ENCODE results near the gene ARSB.
"Not testable (repeated sequence)": the region's sequence is repeated elsewhere in the genome, so short reads cannot be mapped to it uniquely, and the experiment has no call there.

ARSB gene

DNA sequence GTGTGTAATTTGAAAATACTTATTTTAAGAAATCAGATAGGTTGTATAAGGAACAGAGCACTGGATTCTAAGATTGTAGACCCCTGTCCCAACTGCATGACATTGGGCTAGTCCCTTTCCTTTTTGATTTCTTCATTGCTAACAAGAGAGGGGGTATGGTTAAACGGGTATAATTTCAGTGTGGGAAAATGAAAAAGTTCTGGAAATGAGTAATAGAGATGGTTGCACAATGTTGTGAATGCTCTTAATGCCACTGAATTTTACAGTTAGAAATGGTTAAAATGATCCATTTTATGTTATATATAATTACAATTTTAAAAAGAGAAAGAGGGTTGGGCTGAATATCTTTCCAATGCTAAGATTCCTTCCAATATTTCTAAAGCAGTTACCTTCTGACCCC lies 233.2 kb downstream of the ARSB start:
- no peak for DNase-seq (ENCODE audit: low spot score)

DNA sequence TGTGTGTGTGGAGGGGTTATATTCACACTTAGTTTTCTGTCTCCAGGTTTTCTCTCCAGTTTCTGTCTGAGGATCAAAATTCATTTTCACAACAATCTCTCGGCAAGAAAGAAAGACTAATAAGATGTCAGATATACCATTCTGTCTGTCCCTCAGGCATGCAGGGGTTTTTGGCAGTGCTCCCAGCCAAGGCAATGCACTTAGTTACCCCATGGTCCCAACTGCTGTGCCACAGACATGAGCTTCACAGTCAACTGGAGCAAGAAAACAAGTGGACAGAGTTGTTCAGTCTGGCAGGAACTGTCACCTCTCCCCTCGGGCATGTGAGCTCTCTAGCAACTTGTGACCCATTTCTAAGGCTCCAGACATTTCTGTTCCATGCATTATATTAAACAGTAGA lies 234.8 kb downstream of the ARSB start:
- no peak for DNase-seq (ENCODE audit: low spot score)

DNA sequence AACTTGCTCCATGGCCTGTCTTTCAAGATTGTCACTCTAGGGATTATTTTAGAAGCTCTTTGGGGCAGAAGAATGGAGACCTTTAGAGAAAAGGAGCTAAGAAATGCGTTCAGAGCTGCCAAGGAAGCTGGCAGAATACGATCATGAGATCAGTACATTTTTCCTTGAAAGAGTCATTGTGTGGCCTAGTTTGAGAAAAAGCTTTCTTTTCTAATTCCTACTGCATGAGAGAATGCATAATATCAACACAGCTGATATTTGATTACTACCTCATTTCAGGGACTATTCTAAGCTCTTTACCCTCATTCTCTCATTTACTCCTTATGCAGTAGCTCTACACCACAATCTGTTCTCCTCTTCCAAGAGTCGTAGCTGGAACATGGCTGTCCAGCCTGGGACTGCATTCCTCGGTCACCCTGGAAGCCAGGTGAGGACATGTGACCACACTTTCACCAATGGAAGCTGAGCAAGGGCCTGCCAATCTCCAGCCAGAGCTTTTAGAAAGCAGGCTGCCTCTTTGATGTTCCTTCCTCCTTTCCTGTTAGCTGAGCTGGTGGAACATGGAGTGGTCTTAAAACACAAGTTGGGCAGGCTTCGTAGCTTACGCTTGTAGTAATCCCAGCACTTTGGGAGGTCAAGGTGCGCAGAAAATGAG lies 237.3 kb downstream of the ARSB start:
- no peak for DNase-seq (ENCODE audit: low spot score)

DNA sequence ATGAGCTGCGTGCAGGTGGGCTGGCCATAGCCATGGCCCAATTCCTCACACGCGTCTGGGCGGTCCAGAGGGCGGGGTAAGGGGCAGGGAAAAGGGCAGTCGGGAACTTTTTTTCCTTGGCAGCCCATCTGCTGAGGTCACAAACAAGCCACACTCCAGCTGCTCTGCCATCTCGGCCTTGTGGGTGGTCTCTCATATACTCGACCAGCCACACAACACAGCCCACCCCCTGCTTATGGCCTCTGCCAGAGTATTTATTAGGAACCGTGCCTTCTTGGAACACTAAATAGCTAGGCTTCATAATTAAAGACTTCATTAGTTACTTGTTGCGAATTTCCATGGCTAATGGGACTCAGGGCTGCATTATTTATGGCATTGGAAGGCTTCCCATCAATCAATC lies 238.1 kb downstream of the ARSB start:
- no peak for DNase-seq (ENCODE audit: low spot score)

DNA sequence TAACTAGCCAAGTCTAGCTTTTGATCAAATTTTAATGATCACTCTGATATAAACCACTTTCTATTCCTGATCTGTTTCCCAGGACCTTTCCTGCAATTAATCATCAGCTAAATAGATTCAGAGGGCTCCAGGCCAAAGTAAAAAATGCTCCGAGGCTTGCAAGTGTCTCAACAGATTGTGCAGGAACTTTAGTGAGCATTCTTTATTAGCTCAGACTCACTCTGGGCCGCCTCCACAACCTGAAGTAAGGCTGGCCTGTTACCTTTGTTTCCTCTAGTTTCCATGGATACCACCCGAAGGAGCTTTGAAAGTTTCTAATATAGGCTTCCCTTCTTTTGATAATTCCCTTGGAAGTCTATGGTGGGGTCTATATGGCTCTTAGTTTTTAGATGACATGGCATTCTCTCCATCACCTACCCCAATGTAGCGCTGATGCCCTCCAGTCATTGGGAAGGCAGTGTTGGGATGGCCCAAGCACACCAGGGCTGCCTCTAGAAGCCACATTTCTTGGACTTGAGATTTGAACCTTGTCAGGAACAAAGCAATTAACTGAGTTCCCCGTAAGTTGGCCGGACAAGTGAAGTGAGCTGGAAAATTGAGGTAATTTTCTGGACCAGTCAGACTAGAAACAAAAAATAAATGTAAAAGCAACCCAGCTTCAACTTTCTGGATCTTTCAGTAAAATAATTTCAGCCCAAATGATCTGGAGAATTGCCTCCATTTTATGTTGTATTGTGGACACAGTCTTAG lies 238.9 kb downstream of the ARSB start:
- no peak for DNase-seq (ENCODE audit: low spot score)

DNA sequence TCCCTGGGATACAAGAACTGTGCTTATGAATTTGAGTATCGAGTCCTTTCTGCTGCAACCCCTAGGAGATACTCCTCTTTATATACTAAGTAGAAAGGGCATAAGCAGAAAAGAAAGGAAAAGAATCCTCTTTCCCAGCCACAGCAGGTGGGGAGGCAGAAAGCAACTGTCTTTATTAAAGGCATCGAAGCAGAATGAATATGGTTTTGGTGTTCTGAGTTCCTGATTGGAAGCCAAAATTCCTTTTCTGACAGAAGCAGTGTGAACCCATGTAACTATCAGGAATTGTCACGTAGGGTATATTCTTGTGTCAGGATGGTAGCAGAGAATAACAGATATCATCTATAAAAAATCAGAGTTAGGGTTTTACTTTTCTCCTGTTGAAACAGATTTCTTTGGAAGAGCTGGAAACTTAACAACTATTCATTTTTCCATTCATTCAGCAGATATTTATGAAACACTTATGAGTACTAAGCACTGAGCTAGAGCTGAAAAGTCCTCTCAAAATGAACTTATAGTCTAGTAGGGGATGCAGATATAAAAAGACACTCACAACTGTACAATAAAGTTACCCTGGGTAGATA lies 240.1 kb downstream of the ARSB start:
- no peak for DNase-seq (ENCODE audit: low spot score)

DNA sequence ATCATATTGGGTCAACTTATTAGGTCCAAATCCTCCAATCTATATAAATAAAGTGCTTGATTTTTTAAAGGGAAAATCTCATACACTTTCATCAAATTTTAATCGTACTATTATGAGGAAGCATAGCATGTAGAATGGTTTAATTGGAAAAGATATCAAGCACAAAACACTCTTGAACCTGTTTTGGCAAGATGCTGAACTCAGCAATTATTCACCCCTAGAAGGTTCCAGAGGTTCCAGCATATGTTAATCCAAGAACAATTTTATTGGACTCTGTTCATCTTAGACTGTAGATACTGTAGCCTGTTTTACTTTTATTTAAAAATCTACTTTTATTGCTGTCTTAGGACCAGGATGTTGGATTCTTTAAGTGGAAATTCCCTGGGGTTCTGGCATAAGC lies 244.1 kb downstream of the ARSB start:
- no peak for DNase-seq (ENCODE audit: low spot score)

DNA sequence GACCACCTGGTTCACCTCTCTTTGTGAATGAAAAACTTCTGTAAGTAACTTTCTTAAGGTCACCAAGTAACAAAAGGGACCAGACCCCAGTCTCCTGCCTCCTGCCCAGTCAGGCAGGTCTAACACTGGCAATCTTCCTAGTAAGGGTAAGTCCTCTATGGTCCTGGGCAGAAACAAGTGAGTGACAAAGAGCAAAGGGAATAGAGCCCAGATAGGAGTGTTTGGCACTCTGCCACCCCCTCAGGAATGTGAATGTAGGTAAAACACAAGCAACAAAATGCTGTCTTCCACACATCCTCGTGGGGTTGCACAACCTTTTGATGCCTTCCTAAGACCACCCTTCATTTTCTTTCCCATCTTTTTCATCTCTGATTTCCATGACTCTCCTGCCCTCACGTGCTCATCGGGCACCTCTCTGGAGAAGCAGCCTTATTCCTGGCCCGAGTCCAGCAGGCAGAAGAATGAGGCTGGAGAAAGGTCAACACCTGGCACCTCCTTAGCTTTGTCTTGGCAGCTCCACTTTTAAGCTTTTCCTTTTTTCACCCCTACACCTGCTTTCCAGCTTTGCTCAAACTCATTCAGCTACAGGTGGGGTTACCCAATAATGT lies 246.3 kb downstream of the ARSB start:
- DNase-seq (ENCODE audit: low spot score), result no peak

DNA sequence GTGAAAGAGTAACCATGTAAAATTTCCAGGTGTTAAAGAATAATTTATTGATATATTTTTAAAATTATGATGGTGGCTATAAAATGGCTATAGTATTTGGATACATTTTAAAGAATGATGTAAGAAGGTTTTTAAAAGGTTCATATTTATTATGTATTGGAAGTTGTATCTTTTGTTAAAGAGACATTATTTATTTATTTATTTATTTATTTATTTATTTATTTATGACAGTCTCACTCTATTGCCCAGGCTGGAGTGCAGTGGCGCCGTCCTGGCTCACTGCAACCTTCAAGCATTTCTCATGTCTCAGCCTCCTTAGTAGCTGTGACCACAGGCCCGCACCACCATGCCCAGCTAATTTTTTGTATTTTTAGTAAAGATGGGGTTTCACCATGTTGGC lies 247.0 kb downstream of the ARSB start:
- DNase-seq (ENCODE audit: low spot score), result no peak

DNA sequence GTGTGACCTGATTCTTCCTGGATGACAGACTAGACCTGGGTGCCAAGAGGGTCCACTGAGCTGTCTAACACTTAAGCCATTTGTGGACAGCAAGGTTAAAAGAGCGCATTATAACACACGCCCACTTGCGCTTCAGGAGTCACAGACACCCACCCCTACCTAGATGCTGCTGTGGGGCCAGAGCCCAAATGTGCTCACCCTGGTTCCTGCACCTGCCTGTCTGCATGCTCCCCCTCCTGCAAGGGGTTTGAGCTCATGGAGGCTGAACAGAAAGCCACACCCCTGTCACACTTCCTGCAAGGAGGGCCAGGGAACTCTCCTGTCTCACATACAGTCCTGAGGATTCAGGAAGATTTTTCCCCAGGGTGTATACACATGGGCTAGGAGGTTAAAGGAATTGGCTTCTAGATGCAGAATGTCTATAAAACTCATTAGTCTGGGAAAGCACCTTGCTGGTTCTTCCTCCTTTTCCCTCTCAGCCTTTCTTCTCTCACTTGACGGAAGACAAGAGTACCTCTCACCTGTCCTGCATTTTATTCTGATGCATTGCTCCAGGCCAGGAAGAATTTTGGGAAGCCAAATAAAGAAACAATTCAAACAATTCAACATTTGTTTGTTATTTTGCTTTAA lies 249.2 kb downstream of the ARSB start:
- DNase-seq (ENCODE audit: low spot score), result no peak

DNA sequence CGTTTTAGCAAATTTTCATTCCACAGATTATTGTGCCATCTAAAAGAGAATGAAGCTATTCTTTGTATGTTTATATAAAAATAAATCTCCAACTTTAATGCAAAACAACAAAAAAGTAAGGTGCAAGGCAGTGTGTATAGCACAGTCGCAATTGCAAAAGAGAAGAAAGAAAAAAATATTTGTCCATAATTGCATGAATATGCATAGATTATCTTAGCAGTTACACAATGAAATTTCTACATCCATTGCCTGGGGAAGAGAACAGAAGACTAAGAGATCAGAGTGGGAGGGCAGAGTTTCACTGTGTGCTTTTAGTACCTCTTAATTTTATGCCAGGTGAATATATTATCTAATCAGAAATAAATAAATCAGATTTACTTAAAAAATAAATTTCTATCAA lies 250.2 kb downstream of the ARSB start:
- no peak for DNase-seq (ENCODE audit: low spot score)

DNA sequence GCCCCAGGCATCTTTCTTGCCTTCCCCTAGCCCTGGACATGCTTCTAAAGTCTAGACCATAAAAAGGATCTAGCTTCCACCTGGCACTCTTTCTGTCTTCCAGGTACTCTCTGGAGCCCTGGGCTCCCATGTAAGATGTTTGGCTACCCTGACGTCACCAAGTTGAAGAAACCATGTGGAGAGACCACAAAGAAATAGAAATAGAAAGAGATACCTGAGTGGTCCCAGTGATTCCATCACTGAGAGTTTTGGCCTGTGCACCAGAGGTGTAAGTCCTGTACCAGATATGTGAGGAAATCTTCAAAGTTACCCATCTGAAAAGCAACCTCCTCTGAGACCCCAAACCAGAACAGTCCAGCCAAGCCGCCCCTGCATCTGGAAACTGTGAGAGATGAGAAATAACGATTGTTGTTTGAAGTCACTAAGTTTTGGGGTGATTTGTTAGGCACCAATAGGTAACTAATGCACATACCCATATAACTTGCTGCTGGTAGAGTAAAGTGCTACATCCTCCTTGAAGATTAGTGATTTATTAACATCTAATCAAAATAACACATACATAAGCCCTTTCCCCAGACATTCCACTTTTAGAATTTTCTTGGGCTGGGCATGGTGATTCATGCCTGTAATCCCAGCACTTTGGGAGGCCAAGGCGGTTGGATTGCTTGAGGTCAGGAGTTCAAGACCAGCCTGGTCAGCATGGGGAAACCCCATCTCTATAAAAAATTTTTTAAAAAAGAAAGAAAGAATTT lies 250.8 kb downstream of the ARSB start:
- no peak for DNase-seq (ENCODE audit: low spot score)

DNA sequence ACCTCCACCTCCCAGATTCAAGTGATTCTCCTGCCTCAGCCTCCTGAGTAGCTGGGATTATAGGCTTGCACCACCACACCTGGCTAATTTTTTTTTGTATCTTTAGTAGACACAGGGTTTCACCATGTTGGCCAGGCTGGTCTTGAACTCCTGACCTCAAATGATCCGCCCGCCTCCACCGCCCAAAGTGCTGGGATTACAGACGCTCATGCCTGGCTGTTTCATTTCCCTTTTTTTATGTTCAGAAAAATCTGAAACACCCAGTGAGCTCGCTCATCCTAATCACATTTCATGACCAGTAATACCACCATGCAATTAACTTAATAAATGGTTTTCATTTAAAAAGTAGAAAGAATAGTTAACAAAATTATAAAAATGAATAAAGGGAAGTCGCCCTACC lies 252.4 kb downstream of the ARSB start:
- not testable (repeated sequence) for DNase-seq (ENCODE audit: low spot score)

DNA sequence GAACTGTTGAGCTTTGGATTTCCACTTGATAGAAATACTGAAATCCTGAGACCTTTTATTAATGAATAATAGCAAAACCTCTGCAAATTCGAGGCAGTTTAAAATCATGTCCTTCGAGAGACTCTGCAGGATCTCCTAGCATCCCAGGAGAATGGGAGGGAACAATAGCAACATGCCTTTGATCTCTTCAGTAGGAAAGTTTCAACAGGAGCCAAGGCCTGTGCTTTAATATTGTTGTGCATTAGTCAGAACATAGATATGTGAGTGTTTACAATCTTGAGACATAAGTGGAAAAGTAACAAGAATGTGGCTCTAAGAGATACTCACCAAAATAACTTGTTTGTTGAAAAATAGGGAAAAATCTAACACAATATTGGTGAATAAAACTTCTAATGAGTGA lies 253.2 kb downstream of the ARSB start:
- no peak for DNase-seq (ENCODE audit: low spot score)

DNA sequence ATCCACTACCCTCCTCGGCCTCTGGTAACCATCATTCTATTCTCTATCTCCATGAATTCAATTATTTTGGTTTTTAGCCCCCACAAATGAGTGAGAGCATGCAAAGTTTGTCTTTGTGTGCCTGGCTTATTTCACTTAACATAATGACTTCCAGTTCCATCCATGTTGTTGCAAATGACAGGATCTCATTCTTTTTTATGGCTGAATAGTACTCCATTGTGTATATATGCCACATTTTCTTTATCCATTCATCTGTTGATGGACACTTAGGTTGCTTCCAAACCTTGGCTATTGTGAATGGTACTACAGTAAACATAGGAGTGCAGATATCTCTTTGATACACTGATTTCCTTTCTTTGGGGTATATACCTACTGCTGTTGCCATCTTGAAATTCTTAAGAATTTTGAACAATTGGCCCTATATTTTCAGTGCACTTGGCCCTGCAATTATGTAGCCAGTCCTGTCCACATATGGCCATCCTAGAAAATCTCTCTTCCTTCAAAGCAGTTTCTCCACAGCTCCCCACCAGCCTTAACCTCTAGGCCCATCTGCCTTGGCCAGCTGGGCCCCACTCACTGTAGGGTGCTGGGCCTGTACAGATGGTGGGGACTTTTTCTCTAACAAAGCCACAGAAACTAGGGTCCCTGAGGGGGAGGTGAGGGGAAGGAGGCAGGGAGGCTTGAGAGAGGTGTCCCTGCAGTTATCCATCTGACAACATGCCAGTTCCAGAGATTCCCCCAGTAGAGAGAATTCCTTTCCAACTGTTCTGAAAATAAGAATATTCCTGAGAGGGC lies 254.6 kb downstream of the ARSB start:
- no peak for DNase-seq (ENCODE audit: low spot score)

DNA sequence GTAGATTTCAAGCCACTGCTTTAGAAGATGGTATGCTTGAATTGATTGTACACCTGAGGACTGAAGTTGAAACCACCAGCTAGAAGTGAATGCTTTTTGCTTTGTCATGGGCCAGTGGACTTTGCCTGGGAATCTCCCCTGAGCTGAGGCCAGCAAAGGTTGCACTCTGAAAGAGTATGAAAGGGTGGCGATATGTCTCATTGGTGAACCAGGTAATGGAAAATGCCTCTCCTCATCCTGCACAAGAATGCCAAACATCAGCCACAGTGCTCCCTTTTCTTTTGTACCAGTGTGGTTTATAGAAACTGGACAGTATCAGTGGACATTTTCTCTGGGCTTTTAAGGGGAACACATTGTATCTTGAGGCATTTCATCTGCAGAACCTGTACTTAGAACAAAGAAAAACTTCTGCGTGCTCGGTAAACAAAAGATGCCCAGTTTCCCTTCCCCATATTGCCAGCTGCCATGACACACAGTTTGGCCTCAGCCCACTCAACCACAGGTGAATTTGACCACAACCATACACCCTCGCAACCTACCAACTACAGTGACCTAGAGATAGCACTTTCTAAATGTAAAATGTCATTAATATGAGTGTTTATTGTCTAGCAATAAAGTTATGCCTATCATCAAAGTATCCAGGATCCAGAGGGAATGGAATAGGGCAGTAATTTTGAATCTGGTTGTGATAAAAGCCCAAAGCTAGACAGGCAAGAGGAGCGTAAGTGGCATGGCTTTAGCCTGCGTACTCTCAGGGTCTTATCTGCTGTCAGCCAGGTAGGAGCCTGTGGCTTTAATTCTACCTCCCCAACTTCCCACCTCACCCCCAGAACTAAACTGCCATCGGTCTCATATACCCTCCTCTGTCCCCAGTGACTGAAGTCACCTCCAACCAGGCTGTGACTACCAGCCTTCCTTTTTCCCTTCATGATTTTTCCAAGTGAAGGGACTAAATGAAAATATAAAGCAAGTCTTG lies 257.0 kb downstream of the ARSB start:
- DNase-seq (ENCODE audit: low spot score), result no peak
